Right lobe of liver (tissue), 4 donors: ENCODE results near the gene MAPK14.

Source experiments
- CTCF ChIP-seq, 4 donors: fragments of 200-600 bp in 3 of 4; fragments of 450-650 bp in 1 of 4; IDR thresholded peaks; one replicate each; pipeline versions ENCODE4 v1.5.1 to v1.8.0; 2016 to 2022; ENCODE audit warnings: antibody characterized with exemption in 4 of 4, mild to moderate bottlenecking in 2 of 4
- POLR2A ChIP-seq: fragments of 450-650 bp; IDR thresholded peaks from one replicate; pipeline ENCODE4 v1.6.1; 2017; ENCODE audit warnings: antibody characterized with exemption, mild to moderate bottlenecking
- donor health status: DM: no; HTN: no; CAD: no.
- donor health status: DM: no; HTN: no; CAD: no.
- donor health status: DM: no; HTN: yes; CAD: no.

GRCh38 chr6:36083446-36083845 is 55.8 kb downstream of the MAPK14 start:
- no peak for TF ChIP-seq CTCF (IDR thresholded peaks at IDR 0.05)
- no peak for TF ChIP-seq POLR2A
